ENCODE results near the gene GGA3. TPM values are rescaled to one million over a fixed set of nuclear protein-coding genes. Genes with fewer than 3 reads are reported as not detected.

GGA3 gene
- polyA plus RNA-seq, 1 donor (not counting 4 experiments of a cell fraction or from before 2014, with no cell fraction given) = 25.2 TPM

DNA sequence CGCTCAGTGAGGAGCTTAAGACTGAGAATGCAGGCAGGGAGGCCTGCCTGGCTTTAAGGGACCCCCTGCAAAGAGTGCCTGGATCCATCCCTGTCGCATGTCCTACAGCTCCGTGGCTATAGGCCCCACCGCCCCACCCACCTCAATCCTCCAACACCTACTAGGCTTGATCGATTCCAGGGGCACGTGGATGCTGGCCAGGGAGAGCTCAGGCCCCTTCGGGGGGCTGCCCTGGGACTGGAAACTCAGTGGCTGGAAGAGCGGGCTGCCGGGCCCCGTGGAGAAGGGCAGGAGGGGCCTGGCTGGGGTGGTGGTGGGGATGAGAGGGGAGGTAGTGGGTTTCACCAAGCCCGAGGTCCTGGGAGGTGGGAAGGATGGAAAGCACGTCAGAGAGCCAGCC, 22.2 kb downstream of the GGA3 start:
- H3K4me2 ChIP-seq (ENCODE audit: control insufficient read depth, extremely low read depth, insufficient read depth, low read depth, low read length) = no peak overlapping the region
- H3K4me1 ChIP-seq (ENCODE audit: control insufficient read depth, extremely low read depth, insufficient read depth, low read length) = no peaks in the 10 kb centered on the region
- H3K9ac ChIP-seq (ENCODE audit: control insufficient read depth, extremely low read depth, insufficient read depth, low read length) = no peak overlapping the region
- dilution Hi-C loops (cut with MboI; ENCODE audit: extremely low pct_ligation_motif_present, low sequenced_read_pairs) = no loop called here
- no peak for TF ChIP-seq EZH2 (IDR thresholded peaks at IDR 0.05; ENCODE audit: low read length)
- TF ChIP-seq, protein P1, sequence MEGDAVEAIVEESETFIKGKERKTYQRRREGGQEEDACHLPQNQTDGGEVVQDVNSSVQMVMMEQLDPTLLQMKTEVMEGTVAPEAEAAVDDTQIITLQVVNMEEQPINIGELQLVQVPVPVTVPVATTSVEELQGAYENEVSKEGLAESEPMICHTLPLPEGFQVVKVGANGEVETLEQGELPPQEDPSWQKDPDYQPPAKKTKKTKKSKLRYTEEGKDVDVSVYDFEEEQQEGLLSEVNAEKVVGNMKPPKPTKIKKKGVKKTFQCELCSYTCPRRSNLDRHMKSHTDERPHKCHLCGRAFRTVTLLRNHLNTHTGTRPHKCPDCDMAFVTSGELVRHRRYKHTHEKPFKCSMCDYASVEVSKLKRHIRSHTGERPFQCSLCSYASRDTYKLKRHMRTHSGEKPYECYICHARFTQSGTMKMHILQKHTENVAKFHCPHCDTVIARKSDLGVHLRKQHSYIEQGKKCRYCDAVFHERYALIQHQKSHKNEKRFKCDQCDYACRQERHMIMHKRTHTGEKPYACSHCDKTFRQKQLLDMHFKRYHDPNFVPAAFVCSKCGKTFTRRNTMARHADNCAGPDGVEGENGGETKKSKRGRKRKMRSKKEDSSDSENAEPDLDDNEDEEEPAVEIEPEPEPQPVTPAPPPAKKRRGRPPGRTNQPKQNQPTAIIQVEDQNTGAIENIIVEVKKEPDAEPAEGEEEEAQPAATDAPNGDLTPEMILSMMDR (optimal IDR thresholded peaks at IDR 0.05 in 1 of 3, IDR thresholded peaks at IDR 0.05 in 1 of 3, conservative IDR thresholded peaks at IDR 0.05 in 1 of 3; ENCODE audit: extremely low read depth in 1 of 3, insufficient read depth in 2 of 3, low read length in 3 of 3) = no peak
- H3K36me3 ChIP-seq (ENCODE audit: control insufficient read depth in 2 of 2, extremely low read depth in 1 of 2, insufficient read depth in 2 of 2, low read length in 2 of 2) = peaks cover 60 to 79% of the 10 kb centered on the region in 2 experiments
- no peaks in the 10 kb centered on the region for H3K9me3 ChIP-seq (ENCODE audit: control insufficient read depth, low read depth, low read length)
- H3K27me3 ChIP-seq (ENCODE audit: control insufficient read depth, extremely low read depth, insufficient read depth, low read length) = no peaks in the 10 kb centered on the region
- H3K4me3 ChIP-seq (ENCODE audit: control insufficient read depth in 2 of 3, extremely low read depth in 1 of 3, insufficient read depth in 2 of 3, low read depth in 1 of 3, low read length in 3 of 3) = no peak overlapping the region
- H2AFZ ChIP-seq (ENCODE audit: control insufficient read depth, low read length) = no peak overlapping the region
- no peak overlapping the region for H3K27ac ChIP-seq (ENCODE audit: control insufficient read depth, insufficient read depth, low read length)
- no peaks in the 10 kb centered on the region for H3K9me1 ChIP-seq (ENCODE audit: control insufficient read depth, extremely low read depth, insufficient read depth, low read length)
- peaks cover 9% of the 10 kb centered on the region for H4K20me1 ChIP-seq (ENCODE audit: control insufficient read depth, extremely low read depth, insufficient read depth, low read length)
- no peak for FAIRE-seq
- H3K79me2 ChIP-seq (ENCODE audit: control insufficient read depth, insufficient read depth, low read length) = no peaks in the 10 kb centered on the region
- no peak for DNase-seq (ENCODE audit: low read depth, low spot score)

DNA sequence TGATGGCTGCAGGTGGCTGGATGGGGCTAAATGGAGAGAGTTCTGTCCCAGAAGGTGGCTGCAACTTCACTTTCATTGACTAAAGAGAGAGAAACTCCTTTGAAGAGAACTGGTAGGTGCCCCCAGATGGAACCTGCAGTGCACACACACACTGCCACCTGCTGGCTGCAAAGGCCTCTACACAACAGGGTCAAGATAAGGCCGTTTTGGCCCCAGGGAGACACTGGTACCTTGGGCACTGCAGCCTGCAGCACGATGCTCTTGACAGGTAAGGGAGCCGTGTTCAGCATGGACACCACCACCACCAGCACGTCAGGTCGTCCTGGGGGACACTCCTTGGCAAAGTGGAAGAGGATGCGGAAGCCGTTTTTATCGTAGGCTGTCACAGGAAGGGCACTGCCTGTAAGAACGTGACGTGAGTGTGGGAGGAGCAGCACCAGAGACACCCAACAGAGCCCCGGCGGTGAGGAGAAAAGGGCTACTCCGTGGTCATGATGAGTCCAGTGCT, 22.7 kb downstream of the GGA3 start:
- DNase-seq (ENCODE audit: low read depth, low spot score) = peak; percentile 15
- Histone ChIP-seq H4K20me1 (ENCODE audit: control insufficient read depth, extremely low read depth, insufficient read depth, low read length) (peaks cover 9% of the 10 kb centered on the region), H3K9me3 (ENCODE audit: control insufficient read depth, low read depth, low read length) (no peaks in the 10 kb centered on the region), H3K4me2 (ENCODE audit: control insufficient read depth, extremely low read depth, insufficient read depth, low read depth, low read length) (no peak overlapping the region), H3K4me3 (ENCODE audit: control insufficient read depth in 2 of 3, extremely low read depth in 1 of 3, insufficient read depth in 2 of 3, low read depth in 1 of 3, low read length in 3 of 3) (no peak overlapping the region), H3K9me1 (ENCODE audit: control insufficient read depth, extremely low read depth, insufficient read depth, low read length) (no peaks in the 10 kb centered on the region), H3K4me1 (ENCODE audit: control insufficient read depth, extremely low read depth, insufficient read depth, low read length) (no peaks in the 10 kb centered on the region), H3K27ac (ENCODE audit: control insufficient read depth, insufficient read depth, low read length) (no peak overlapping the region), H3K79me2 (ENCODE audit: control insufficient read depth, insufficient read depth, low read length) (no peaks in the 10 kb centered on the region), H2AFZ (ENCODE audit: control insufficient read depth, low read length) (no peak overlapping the region), H3K27me3 (ENCODE audit: control insufficient read depth, extremely low read depth, insufficient read depth, low read length) (no peaks in the 10 kb centered on the region), H3K36me3 (ENCODE audit: control insufficient read depth in 2 of 2, extremely low read depth in 1 of 2, insufficient read depth in 2 of 2, low read length in 2 of 2) (peaks cover 58 to 75% of the 10 kb centered on the region in 2 experiments), H3K9ac (ENCODE audit: control insufficient read depth, extremely low read depth, insufficient read depth, low read length) (no peak overlapping the region)
- dilution Hi-C loops (cut with MboI; ENCODE audit: extremely low pct_ligation_motif_present, low sequenced_read_pairs) = no loop called here
- TF ChIP-seq, protein P1 (optimal IDR thresholded peaks at IDR 0.05 in 1 of 3, IDR thresholded peaks at IDR 0.05 in 1 of 3, conservative IDR thresholded peaks at IDR 0.05 in 1 of 3; ENCODE audit: extremely low read depth in 1 of 3, insufficient read depth in 2 of 3, low read length in 3 of 3) = peak; percentile 85 to 92 (median 91)
- no peak for TF ChIP-seq EZH2 (IDR thresholded peaks at IDR 0.05; ENCODE audit: low read length)
- FAIRE-seq = peak; percentile 17
